Measurements from ENCODE around the gene TRIP10. TPM values are rescaled to one million over a fixed set of nuclear protein-coding genes. Genes with fewer than 3 reads are reported as not detected.

The TRIP10 gene
- total and polyA plus RNA-seq, 2 of the 8 experiments (the other 6 are each of a cell fraction or from before 2014, with no cell fraction given): 27.8 to 69.5 TPM

DNA sequence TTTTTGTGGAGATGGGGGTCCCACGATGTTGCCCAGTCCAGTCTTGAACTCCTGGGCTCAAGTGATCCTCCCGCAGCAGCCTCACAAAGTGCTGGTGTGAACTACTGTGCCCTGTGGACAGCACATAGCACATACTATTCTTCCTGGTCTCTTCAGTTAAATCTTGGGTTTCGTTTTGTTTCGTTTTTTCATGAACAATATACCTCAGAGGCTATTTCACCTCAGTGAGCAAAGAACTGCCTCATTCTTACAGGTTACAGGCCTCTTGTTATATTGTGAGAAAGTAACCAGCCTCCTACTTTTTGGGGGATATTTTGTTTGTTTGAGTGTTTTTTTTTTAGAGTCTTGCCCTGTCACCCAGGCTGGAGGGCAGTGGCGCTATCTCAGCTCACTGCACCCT lies 17.7 kb upstream of the TRIP10 start (continued):
- TF ChIP-seq, protein P1, sequence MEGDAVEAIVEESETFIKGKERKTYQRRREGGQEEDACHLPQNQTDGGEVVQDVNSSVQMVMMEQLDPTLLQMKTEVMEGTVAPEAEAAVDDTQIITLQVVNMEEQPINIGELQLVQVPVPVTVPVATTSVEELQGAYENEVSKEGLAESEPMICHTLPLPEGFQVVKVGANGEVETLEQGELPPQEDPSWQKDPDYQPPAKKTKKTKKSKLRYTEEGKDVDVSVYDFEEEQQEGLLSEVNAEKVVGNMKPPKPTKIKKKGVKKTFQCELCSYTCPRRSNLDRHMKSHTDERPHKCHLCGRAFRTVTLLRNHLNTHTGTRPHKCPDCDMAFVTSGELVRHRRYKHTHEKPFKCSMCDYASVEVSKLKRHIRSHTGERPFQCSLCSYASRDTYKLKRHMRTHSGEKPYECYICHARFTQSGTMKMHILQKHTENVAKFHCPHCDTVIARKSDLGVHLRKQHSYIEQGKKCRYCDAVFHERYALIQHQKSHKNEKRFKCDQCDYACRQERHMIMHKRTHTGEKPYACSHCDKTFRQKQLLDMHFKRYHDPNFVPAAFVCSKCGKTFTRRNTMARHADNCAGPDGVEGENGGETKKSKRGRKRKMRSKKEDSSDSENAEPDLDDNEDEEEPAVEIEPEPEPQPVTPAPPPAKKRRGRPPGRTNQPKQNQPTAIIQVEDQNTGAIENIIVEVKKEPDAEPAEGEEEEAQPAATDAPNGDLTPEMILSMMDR (IDR thresholded peaks at IDR 0.05; ENCODE audit: control extremely low read depth in 1 of 3, insufficient read depth in 1 of 3, low read depth in 1 of 3, low read length in 3 of 3): no peak
- TF ChIP-seq E2F6 (IDR thresholded peaks at IDR 0.05): no peak
- TF ChIP-seq POLR2A (IDR thresholded peaks at IDR 0.05; ENCODE audit: control extremely low read depth in 1 of 2, low read depth in 2 of 2, low read length in 2 of 2): no peak
- TF ChIP-seq ZNF274 (IDR thresholded peaks at IDR 0.05; ENCODE audit: borderline replicate concordance, extremely low read depth, low read length): no peak
- no peak for TF ChIP-seq ATF3 (IDR thresholded peaks at IDR 0.05; ENCODE audit: insufficient read depth, low read depth, low read length)
- TF ChIP-seq KDM5A (IDR thresholded peaks at IDR 0.05; ENCODE audit: low read length): no peak
